Measurements from ENCODE around the gene KRTAP16-1.
"Not testable (repeated sequence)": the region's sequence is repeated elsewhere in the genome, so short reads cannot be mapped to it uniquely, and the experiment has no call there.

KRTAP16-1 gene, protein sequence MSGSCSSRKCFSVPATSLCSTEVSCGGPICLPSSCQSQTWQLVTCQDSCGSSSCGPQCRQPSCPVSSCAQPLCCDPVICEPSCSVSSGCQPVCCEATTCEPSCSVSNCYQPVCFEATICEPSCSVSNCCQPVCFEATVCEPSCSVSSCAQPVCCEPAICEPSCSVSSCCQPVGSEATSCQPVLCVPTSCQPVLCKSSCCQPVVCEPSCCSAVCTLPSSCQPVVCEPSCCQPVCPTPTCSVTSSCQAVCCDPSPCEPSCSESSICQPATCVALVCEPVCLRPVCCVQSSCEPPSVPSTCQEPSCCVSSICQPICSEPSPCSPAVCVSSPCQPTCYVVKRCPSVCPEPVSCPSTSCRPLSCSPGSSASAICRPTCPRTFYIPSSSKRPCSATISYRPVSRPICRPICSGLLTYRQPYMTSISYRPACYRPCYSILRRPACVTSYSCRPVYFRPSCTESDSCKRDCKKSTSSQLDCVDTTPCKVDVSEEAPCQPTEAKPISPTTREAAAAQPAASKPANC

DNA sequence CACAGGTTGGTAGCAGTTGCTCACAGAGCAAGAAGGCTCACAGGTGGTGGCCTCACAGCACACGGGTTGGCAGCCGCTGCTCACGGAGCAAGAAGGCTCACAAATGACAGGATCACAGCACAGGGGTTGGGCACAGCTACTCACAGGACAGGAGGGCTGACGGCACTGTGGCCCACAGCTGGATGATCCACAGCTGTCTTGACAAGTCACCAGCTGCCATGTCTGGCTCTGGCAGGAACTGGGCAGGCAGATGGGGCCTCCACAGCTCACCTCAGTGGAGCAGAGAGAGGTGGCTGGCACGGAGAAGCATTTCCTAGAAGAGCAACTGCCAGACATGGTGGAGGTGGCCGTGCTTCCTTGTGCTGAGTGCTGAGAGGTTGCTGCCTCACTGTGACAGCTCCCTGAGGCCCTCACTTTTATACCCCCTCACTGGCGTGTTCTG is at the start of gene KRTAP16-1:
Gene KRTAP16-1, minus strand, starts transcription at position 392 of the 442 bp plus-strand sequence. Its CDS starts 56 bp downstream, at position 336.
- no peak for FAIRE-seq

DNA sequence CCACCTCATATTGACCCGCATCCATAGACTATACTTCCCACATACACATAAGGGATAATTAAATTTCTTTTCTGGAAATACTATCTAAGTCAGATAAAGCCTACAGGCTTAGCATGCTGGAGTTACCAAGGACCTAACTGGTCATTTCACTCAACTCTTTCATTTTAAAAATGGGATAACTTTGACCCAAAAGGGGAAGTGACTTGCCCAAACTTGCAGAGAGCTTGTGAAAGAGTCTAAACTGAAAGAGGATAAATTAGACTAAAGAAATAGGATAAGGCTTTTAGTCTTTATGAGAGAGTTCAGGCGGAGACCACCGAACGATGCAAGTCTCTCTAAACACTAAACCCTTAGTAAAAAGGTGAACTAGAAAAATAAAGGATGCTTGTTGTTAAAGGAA is 45.4 kb upstream of the KRTAP16-1 start:
- FAIRE-seq, result no peak

DNA sequence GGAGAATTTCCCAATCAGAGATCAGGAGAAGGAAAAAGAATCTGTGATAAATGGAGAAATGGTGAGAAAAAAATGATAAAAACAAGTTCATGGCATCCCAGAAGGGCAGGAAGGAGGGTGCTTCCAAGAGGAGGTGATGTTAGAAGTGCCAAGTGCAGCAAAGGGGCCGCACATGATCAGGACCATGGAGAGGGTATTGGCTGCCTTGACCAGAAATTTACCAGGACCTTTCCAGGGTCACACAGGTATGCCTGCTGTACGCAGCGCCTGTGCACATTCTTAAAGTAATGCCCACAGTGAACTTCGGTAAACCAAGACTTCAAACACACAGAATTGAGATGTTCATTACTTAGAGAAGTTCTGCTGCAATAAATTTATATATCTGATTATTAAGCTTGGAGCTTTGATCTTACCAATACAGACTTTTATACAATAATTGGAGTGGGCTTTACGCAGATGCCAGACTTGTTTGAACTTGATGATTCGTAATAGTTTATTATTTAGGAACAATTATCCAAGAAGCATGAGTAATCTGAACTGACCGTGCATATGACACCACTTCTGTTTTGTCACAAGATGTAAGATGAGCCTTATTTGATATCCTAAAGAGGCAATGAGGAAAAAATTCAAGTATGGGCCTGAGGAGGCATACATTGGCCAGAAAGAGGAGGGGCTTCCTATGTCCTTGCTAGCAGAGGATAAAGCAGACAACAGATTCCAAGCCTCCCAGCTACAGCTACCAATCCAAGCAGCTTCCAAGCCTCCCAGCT is 43.7 kb upstream of the KRTAP16-1 start:
- FAIRE-seq, result no peak

DNA sequence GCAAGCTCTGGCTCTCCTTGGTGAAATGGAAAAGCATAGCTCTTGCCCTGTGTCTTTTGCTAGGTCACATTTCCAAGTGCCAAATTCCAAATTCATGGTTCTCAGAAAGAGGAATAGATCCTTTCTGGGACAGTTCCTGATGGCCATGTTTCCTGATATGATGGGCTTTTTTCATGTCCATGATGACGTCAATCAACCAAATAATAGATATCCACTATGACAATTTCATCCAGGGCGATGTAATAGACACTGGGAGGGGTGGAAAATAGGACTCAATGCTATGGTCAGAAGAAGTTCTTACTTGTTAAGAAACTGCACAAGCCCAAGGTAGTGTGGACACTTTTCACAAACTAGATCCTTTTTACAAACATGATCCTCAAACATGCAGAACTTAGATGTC is 42.1 kb upstream of the KRTAP16-1 start:
- FAIRE-seq, result no peak

DNA sequence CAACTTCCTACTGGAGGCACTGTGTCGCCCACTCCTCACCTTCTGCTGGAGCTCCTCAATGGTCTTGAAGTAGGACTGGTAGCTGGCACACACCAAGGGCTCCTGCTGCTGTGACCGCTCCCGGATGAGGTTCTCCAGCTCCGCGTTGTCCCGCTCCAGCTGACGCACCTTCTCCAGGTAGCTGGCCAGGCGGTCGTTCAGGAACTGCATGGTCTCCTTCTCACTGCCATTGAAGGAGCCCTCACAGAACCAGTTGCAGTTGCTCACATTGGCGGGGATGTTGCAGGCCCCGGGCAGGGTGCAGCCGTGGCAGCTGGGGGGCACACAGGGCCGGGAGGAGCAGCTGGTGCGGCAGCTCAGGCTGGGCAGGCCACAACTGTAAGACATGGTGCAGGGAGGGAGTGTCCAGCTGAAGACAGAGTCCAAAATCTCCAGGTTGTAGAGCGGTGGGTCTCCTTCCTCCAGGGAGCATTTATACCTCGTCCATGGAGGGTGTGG is 41.3 kb upstream of the KRTAP16-1 start, which contains the start of gene KRT33A:
Gene KRT33A, minus strand, starts transcription at position 448 of the 498 bp plus-strand sequence. Its CDS starts 61 bp downstream, at position 387.
- not testable (repeated sequence) for FAIRE-seq

DNA sequence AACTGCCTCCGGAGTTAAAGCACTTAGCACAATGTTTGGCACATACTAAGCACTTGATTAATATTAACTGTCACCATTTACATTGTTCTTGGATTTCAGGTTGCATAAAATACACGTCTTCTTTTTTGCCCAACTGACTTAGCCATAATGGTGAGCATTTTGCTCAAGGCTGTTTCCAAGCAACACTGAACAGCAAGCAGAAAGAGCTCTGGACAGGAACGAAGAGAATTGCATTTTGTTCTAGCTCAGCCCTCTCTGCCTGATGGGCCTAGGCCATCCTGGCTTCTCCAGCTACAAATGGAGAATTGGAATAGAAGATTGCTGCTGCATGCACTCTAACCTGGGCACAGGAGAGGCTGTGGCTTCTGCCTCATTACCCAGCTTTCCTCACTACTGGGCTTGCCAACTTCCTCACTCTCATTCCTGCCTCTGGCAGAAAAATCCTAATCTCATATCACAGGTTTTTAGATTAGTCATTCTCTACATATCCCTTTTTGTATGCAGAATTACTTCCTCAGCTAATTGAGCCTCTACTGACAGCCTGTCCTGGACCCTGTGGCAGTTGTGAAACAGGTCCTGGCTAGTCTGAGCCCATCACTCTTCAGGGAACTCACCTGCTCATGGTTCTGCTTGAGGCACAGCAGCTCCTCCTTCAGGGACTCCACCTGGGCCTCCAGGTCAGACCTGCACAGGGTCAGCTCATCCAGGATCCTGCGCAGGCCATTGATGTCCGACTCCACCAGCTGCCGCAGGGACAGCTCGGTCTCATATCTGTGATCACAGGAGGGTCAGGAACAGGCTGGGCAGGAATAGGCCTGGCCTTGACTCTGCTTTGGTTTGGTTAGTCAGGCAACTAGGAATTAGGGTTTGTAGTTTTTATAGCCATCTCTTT is 39.0 kb upstream of the KRTAP16-1 start:
- no peak for FAIRE-seq

DNA sequence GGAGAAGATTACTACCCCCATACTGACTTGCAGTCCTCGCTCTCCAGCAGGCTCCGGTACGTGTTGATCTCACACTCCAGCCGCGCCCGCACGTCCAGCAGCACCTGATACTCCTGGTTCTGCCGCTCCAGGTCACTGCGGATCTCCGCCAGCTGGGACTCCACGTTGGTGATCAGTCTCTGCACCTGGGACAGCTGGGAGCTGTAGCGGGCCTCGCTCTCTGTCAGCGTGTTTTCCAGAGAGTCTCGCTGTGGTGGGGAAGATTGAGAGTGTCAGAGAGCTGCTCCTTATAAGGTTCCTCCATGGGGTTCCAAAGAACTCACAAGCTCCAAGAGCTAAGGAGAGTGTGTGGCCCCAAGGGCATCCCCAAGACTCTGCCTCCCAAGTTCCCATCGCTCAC is 37.3 kb upstream of the KRTAP16-1 start:
- not testable (repeated sequence) for FAIRE-seq

DNA sequence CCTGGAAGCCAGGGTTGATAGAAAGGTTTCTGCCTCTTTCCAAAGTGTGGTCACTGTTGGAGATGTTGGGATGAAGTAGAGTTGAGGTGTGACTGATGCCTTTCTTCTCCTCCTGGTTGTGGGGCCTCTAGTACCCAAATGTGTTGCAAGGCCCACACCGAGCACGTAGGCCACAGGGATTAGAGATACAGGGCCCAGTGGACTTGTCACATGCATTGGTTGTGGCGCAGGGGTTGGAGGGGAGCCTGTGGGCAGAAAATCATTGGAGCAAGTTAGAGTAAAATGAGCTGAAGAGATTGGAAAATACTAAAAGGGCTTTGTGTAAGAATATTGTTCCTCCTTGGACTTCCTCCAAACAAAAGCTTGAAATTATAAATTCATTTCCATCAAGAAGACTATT is 36.9 kb upstream of the KRTAP16-1 start:
- no peak for FAIRE-seq

DNA sequence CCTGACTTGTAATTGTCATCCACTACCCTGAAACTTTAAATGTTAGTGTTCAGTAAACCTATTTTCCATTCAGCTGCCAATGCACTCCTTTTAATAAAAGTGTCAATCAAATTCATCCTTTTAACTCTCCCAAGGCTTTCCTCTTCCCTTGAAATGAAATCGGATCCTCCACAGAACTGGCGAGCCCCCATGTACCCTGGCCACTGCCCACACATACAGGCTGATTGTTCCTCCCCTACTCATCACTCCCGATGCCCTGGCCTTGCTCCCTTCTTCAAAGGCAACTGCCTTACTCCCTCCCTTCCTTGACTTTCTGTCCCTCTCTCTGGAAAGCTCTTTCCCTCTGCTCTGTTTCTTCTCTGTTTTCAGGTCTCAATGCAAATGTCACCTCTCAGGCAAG is 33.9 kb upstream of the KRTAP16-1 start:
- FAIRE-seq, result no peak

DNA sequence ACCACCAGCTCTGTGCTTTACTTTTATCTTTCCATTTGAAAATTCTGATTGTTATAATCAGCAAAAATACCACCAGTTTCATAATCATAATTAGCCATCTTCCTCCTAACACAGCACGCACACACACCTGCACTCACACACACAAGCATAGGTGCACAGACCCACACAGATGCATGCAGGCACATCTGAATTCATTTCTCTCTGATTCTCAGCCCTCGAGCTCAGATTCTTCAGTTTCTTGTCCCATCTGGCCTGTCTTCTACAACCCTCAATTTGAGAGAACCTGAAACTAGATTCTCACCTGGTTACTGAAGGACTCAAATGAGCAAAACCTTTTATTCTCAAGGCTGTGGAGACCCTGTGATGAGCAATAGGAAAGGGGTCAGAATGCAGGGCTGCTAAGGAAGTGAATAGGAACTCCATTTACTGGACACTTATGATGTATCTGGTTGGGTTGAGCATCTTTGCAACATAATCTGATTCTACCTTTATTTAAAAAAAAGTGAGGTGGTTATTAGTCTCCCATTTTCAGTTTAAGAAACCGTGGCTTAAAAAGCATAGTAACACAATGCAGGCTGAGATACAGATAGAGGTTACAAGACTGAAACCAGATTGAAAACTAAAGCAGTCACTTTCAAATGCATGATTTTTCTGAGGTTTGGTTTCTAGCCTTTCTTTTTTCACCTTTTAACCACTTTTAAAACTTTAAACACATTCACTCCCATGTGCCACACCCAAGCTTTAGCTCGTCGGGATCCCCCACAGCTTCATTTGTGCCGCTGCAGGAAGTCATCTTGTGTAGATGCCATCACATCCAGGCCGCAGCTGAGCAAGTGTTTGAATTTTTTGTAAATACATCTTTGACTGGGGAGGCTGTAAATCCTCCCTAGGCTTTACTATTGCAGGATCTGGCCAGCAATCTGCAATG is 32.1 kb upstream of the KRTAP16-1 start:
- no peak for FAIRE-seq

DNA sequence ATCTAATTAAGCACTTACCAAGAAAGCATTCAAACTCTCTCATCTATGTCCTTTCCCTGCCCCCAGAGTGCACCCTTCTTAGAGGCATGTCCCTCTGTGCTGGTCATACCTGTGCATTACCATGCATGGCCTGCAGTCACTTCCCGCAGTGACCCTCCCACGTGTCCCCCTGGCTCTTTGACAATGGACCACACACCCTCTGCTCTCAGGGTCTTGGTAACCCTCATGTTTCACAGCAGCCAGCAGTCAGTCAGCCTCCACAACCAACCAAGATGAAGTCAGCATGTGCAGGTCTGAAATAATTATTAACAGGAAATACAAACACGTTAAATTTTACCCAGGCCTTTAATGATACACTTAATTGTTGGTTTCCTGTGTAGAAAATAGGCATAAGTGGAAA is 31.4 kb upstream of the KRTAP16-1 start:
- no peak for FAIRE-seq

DNA sequence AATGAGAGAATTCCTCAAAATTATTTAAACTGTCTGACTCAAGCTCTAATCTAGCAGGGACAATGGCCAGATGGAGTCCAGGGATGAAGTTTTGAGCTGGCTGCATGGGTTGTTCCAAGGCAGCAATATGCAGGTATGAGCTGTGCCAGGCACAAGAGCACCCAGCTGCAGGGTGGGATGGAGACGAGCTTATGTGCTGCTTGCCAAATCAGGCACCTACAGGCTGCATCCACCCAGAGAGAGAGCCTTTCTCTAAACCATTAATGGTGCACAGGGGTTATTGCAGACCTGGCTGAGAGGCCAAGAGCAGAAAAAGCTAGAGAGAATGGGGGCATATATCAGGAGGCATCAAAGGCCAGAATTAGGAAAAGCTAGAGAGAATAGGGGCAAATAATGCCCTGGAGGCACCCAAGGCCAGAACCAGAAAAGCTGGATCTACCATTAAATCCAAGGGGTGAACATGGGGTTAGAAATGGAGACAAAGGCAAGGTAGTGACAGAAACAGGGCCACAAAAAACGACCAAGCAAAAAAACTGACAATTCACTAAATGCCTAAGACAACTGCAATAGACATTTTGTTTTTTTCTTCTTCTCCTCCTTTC is 30.6 kb upstream of the KRTAP16-1 start:
- no peak for FAIRE-seq

DNA sequence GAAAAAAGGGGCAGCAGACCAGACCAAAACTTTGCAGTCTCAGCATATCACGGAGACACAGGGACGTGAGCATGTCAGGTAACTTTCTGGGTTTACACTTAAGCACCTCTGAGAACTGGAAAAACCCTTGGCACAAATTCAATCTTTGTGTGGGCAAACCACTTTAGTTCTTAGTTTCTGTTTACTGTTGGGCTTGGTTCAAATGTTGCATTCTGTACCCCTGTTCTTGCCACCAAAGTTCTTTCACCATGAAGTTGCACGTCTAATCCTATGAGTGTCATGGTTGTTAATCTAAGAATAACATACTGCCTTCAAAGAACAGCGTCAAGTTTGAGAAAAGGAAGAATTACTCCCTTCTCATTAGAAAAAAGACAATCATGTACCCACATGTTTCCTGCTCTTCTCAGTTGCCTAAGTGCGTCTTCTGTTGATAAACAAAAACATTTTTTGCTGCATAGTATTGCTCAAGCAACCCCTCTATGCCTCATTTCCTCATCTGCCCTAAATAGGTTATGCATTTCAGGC is 29.9 kb upstream of the KRTAP16-1 start:
- no peak for FAIRE-seq

DNA sequence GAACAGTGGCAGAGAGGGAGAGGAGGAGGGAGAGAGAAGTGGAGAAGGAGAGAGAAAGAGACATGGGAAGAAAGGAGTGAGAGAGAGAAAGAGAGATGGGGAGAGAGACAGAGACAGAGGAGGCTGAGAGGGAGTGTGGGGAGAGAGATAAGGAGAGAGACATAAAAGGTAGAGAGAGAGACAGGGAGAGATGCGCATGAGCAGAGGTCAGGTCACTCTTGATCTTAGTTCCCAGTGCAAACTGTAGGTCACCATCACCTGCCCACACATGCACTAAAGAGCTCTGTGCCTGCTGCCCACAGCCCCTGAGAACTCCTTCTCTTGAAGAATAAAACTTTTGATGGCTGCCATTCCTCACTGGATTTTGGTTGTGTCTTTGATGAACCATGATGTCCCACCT is 26.6 kb upstream of the KRTAP16-1 start:
- FAIRE-seq, result no peak

DNA sequence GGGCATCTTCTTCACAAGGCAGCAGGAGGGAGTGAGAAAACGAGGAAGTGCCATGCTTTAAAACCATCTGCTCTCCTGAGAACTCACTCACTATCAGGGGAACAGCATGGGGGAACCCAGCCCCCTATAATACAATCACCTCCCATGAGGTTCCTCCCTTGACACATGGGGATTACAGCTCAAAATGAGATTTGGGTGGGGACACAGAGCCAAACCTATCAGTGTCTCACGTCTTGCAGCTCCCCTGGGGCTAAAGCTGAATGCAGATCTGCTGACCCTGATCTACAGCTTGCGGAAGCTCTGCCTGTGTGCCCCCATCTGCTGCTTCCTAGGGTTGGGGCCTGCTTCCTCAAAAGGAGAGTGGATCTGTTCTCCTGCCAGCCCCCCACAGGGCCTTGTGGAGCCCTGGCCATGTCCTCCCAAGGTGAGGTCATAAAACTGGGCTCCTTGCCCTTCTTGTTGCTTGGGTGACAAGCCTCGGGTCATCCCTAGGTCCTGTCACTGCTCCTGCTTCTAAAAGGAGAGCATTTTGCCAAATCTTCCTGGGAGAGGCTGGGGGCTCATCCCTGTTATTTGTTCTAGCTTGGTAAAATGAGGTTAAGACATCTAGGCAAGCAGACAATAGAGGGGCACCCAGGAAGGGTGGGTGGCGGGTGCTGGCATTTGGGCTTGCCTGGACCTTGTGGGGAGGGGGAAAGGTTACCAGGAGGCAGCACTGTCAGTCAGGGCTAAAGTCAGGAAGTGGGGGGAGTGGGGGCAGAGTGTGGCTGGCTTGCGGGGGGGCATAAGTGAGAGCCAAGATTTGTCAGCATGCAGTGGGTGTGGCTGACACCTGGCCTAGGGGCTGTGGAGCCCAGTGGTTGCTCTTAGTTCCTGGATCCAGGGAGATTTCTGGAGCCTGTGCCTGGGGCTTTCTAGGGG is 25.5 kb upstream of the KRTAP16-1 start:
- FAIRE-seq, result no peak

DNA sequence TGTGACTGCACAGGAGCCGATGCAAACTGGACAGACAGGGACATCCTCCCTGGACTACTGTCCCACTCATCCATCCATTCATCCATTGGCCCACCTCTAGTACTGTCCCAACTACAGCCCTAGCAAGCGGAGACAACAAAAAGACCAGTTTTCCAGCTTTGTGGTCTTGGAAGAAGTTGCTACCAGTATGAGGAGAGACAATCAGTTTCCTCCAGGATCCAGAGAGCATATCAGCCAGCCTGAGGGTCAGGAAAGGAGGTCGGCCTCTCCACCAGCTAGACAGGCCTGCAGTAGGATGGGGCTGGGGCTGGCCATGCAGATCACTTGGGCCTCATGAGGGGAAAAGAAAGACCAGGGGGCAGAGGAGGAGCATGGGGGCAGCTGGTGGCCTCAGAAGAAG is 24.7 kb upstream of the KRTAP16-1 start:
- no peak for FAIRE-seq

DNA sequence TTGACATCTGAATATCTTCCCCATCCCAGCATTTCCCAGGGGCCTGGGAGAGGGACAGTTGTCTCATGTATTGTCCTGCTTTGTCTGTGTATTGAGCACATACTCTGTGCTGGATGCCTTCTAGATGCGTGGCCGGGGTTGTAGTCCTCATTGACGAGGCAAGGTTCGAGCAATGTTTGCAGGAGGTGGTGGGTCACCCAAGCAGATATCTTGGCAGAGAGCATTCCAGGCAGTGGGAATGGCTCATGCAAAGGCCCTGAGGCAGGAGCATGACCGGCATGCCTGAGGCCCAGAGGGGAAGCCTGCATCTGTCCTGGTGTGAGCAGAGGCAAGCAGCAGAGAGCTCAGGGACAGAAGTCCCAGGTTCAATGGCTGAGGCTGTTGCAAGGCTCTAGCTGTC is 24.0 kb upstream of the KRTAP16-1 start:
- FAIRE-seq, result no peak

DNA sequence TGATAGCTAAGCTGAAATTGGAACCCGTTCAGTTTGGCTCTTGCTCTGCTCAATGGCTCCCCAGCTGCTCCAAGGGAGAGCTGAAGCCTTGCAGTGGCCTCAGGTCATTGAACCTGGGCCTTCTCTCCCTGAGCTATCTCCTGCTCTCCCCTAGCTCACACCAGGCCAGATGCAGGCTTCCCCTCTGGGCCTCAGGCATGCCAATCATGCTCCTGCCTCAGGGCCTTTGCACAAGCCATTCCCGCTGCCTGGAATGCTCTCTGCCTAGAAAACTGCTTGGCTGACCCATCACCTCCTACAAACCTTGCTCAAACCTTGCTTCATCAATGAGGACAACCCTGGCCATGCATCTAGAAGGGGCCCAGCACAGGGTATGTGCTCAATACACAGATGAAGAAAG is 23.1 kb upstream of the KRTAP16-1 start:
- FAIRE-seq, result no peak

DNA sequence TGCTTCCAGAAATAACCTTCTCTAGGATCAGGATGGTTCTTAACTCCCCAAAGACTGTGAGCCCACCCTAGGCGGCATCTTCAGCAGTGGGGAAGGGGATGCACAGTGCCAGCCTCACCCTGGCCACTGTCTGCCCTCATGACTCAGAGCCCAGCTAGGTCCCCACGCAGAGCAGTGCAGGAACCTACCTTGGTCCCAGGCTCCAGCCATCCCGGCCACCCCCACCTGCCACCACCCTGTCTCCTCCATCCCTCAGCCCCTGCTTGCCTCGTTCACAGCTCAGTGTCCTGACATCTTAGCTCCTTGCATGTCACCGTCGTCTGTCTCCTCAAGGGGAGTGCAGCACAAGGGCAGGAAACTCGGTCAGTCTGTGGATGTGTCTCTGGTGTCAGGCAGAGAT is 22.5 kb upstream of the KRTAP16-1 start:
- FAIRE-seq, result no peak

Measured in G401.6 (cell line).